Measurements from ENCODE around the gene ZNF276.

GRCh38 chr16:89787365-89787805 lies 66.0 kb downstream of the ZNF276 start:
- TF ChIP-seq, protein P1, sequence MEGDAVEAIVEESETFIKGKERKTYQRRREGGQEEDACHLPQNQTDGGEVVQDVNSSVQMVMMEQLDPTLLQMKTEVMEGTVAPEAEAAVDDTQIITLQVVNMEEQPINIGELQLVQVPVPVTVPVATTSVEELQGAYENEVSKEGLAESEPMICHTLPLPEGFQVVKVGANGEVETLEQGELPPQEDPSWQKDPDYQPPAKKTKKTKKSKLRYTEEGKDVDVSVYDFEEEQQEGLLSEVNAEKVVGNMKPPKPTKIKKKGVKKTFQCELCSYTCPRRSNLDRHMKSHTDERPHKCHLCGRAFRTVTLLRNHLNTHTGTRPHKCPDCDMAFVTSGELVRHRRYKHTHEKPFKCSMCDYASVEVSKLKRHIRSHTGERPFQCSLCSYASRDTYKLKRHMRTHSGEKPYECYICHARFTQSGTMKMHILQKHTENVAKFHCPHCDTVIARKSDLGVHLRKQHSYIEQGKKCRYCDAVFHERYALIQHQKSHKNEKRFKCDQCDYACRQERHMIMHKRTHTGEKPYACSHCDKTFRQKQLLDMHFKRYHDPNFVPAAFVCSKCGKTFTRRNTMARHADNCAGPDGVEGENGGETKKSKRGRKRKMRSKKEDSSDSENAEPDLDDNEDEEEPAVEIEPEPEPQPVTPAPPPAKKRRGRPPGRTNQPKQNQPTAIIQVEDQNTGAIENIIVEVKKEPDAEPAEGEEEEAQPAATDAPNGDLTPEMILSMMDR (optimal IDR thresholded peaks at IDR 0.05 in 1 of 3, IDR thresholded peaks at IDR 0.05 in 1 of 3, conservative IDR thresholded peaks at IDR 0.05 in 1 of 3; ENCODE audit: extremely low read depth in 1 of 3, insufficient read depth in 2 of 3, low read length in 3 of 3) = no peak
- no peak for TF ChIP-seq EZH2 (IDR thresholded peaks at IDR 0.05; ENCODE audit: low read length)
